K562 (cell line): ENCODE data around the gene CFL1. TPM values are rescaled to one million over a fixed set of nuclear protein-coding genes. Genes with fewer than 3 reads are reported as not detected.
A peak's percentile ranks its signal among the peaks of the same experiment; 100 is the strongest.

ENCODE experiments used
- ATF7 ChIP-seq: fragments of 450-650 bp; IDR thresholded peaks from 2 replicates; pipeline ENCODE4 v1.7.1; 2014; ENCODE audit warnings: mild to moderate bottlenecking, moderate library complexity
- C11orf30 ChIP-seq: fragments of 450-650 bp; IDR thresholded peaks from 2 replicates; pipeline ENCODE4 v1.6.1; 2016; ENCODE audit warnings: low read depth, mild to moderate bottlenecking
- CC2D1A ChIP-seq: fragments of 450-650 bp; IDR thresholded peaks from 2 replicates; pipeline ENCODE4 v1.6.1; 2017; ENCODE audit warnings: mild to moderate bottlenecking
- CREM ChIP-seq: IDR thresholded peaks from 2 replicates; pipeline ENCODE4 v1.6.1; 2014; ENCODE audit warnings: antibody characterized with exemption, low read depth
- ESRRA ChIP-seq: fragments of 450-650 bp; IDR thresholded peaks from 2 replicates; pipeline ENCODE4 v1.6.1; 2014; ENCODE audit warnings: low read depth, mild to moderate bottlenecking, moderate library complexity, borderline replicate concordance
- MAZ ChIP-seq, 2 experiments: fragments of 450-650 bp in 1 of 2; sonication (generic) in 1 of 2; formaldehyde crosslinking; IDR thresholded peaks in 1 of 2; conservative IDR thresholded peaks in 1 of 2; 2 replicates each; pipeline versions ENCODE4 v1.4.0 to v1.5.0; 2020; ENCODE audit warnings: mild to moderate bottlenecking in 1 of 2, missing genetic modification reagents in 1 of 2
- NFE2 ChIP-seq: IDR thresholded peaks from 2 replicates; pipeline ENCODE4 v1.6.1; 2014; ENCODE audit warnings: antibody characterized with exemption, low read depth
- TEAD1 ChIP-seq, 2 experiments: fragments of 450-650 bp in 1 of 2; sonication (generic) in 1 of 2; formaldehyde crosslinking; IDR thresholded peaks; 2 replicates each; pipeline versions ENCODE4 v1.4.0 to v1.8.0; 2020 to 2022; ENCODE audit warnings: mild to moderate bottlenecking in 2 of 2, missing genetic modification reagents in 1 of 2
- polyA plus RNA-seq, 8 experiments: library from polyadenylated mRNA; depleted of rRNA in 4 of 8; stranded (reverse) in 5 of 8; unstranded in 3 of 8; fragments of >200 nt; fragmentation: Nextera tagmentation in 2 of 8; fragmentation: Illumina TruSeq in 1 of 8; extraction: Ambion mirVana in 2 of 8; extraction: Trizol in 1 of 8; gene quantifications; 2 replicates each; pipeline versions ENCODE4 v1.2.1 to v1.2.3, GENCODE V29; 2011 to 2014; ENCODE audit warnings: inconsistent platforms in 1 of 8, missing spikeins in 1 of 8
- total RNA-seq, 7 experiments: library from RNA; depleted of rRNA in 6 of 7; stranded (reverse); fragments of >200 nt in 6 of 7; fragmentation: Illumina TruSeq in 2 of 7; extraction: Trizol in 2 of 7; gene quantifications; 2 replicates each; pipeline versions ENCODE4 v1.2.1 to v1.2.3, GENCODE V29; 2011 to 2021; ENCODE audit warnings: low replicate concordance in 1 of 7
- TF ChIP-seq, protein P1 (sequence below), 2 experiments: fragments of 450-650 bp in 1 of 2; sonication (generic) in 1 of 2; formaldehyde crosslinking in 1 of 2; IDR thresholded peaks; 2 replicates each; pipeline versions ENCODE4 v1.7.1 to v1.9.0; 2016 to 2022; ENCODE audit warnings: inconsistent platforms in 1 of 2, mild to moderate bottlenecking in 1 of 2, missing genetic modification reagents in 1 of 2
- TF ChIP-seq, protein P2 (sequence below): fragments of 450-650 bp; formaldehyde crosslinking; IDR thresholded peaks from 2 replicates; pipeline ENCODE4 v1.4.0; 2022; ENCODE audit warnings: mild to moderate bottlenecking, moderate library complexity
- TF ChIP-seq, protein P3 (sequence below), 2 experiments: fragments of 450-650 bp; IDR thresholded peaks; 2 replicates each; pipeline ENCODE4 v1.6.1; 2016
- TF ChIP-seq, protein P4 (sequence below): fragments of 200-800 bp; sonication (Bioruptor generic); IDR thresholded peaks from 2 replicates; pipeline ENCODE4 v1.6.1; 2017; ENCODE audit warnings: missing genetic modification characterization, missing compliant biosample characterization

CFL1 gene
- total and polyA plus RNA-seq, 9 of the 15 experiments (the other 6 are each of a cell fraction or from before 2014, with no cell fraction given): 105 to 1,101 (median 859) TPM

DNA sequence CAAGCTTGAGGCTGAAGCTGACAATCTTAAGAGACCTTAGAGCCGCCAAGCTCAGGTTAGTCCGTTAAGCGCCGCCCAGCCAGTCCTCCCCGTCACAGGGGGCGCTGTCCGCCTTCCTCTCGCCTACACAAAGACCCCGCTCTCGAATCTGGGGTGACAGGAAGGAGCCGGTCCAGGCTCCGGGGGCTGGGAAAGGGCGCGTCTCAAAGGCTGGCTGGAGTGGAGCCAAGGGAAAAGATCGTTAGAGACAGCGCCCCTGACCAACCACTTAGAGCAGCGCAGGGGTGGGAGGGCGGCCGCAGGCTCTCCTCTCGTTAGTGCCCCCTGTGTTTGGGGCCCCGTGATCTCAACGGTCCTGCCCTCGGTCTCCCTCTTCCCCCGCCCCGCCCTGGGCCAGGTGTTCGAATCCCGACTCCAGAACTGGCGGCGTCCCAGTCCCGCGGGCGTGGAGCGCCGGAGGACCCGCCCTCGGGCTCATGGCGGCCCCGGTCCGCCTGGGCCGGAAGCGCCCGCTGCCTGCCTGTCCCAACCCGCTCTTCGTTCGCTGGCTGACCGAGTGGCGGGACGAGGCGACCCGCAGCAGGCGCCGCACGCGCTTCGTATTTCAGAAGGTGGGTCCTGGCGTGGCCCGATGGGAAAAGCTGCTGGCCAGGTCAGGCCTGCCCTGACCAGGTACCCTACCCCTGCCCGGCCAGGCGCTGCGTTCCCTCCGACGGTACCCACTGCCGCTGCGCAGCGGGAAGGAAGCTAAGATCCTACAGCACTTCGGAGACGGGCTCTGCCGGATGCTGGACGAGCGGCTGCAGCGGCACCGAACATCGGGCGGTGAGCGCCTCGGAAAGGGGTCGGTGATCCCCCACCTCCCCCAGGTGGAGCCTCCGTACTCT lies 2.5 kb upstream of the CFL1 start, which contains the start of gene MUS81 (continued):
- TF ChIP-seq, protein P1, sequence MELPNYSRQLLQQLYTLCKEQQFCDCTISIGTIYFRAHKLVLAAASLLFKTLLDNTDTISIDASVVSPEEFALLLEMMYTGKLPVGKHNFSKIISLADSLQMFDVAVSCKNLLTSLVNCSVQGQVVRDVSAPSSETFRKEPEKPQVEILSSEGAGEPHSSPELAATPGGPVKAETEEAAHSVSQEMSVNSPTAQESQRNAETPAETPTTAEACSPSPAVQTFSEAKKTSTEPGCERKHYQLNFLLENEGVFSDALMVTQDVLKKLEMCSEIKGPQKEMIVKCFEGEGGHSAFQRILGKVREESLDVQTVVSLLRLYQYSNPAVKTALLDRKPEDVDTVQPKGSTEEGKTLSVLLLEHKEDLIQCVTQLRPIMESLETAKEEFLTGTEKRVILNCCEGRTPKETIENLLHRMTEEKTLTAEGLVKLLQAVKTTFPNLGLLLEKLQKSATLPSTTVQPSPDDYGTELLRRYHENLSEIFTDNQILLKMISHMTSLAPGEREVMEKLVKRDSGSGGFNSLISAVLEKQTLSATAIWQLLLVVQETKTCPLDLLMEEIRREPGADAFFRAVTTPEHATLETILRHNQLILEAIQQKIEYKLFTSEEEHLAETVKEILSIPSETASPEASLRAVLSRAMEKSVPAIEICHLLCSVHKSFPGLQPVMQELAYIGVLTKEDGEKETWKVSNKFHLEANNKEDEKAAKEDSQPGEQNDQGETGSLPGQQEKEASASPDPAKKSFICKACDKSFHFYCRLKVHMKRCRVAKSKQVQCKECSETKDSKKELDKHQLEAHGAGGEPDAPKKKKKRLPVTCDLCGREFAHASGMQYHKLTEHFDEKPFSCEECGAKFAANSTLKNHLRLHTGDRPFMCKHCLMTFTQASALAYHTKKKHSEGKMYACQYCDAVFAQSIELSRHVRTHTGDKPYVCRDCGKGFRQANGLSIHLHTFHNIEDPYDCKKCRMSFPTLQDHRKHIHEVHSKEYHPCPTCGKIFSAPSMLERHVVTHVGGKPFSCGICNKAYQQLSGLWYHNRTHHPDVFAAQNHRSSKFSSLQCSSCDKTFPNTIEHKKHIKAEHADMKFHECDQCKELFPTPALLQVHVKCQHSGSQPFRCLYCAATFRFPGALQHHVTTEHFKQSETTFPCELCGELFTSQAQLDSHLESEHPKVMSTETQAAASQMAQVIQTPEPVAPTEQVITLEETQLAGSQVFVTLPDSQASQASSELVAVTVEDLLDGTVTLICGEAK (IDR thresholded peaks at IDR 0.05): peak; percentile 78
- TF ChIP-seq, protein P1 (CRISPR knock-in tag; IDR thresholded peaks at IDR 0.05): no peak
- TF ChIP-seq, protein P2, sequence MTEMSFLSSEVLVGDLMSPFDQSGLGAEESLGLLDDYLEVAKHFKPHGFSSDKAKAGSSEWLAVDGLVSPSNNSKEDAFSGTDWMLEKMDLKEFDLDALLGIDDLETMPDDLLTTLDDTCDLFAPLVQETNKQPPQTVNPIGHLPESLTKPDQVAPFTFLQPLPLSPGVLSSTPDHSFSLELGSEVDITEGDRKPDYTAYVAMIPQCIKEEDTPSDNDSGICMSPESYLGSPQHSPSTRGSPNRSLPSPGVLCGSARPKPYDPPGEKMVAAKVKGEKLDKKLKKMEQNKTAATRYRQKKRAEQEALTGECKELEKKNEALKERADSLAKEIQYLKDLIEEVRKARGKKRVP: peak; percentile 46; the same call in 1 of the 2 replicates
- TF ChIP-seq, protein P3, sequence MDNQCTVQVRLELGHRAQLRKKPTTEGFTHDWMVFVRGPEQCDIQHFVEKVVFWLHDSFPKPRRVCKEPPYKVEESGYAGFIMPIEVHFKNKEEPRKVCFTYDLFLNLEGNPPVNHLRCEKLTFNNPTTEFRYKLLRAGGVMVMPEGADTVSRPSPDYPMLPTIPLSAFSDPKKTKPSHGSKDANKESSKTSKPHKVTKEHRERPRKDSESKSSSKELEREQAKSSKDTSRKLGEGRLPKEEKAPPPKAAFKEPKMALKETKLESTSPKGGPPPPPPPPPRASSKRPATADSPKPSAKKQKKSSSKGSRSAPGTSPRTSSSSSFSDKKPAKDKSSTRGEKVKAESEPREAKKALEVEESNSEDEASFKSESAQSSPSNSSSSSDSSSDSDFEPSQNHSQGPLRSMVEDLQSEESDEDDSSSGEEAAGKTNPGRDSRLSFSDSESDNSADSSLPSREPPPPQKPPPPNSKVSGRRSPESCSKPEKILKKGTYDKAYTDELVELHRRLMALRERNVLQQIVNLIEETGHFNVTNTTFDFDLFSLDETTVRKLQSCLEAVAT (IDR thresholded peaks at IDR 0.05): peak in 1 of 2 experiments; percentile 15; a peak in 1 of 4 replicates
- TF ChIP-seq, protein P4, sequence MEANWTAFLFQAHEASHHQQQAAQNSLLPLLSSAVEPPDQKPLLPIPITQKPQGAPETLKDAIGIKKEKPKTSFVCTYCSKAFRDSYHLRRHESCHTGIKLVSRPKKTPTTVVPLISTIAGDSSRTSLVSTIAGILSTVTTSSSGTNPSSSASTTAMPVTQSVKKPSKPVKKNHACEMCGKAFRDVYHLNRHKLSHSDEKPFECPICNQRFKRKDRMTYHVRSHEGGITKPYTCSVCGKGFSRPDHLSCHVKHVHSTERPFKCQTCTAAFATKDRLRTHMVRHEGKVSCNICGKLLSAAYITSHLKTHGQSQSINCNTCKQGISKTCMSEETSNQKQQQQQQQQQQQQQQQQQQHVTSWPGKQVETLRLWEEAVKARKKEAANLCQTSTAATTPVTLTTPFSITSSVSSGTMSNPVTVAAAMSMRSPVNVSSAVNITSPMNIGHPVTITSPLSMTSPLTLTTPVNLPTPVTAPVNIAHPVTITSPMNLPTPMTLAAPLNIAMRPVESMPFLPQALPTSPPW (CRISPR knock-in tag): peak; percentile 90
- TF ChIP-seq ATF7 (peak; percentile 86), ESRRA (peak; percentile 81; the same call in 1 of the 2 replicates), CREM (peak; percentile 81), CC2D1A (peak; percentile 37; the same call in 1 of the 2 replicates), MAZ (CRISPR knock-in tag; conservative IDR thresholded peaks at IDR 0.05 in 1 of 2, IDR thresholded peaks at IDR 0.05 in 1 of 2) (peak; percentile 88 to 95), TEAD1 (CRISPR knock-in tag; IDR thresholded peaks at IDR 0.05) (0 out of 4 replicates have a peak, but pooled peaks of 1 of the 2 experiments have one; percentile 34), NFE2 (0 out of 2 replicates have a peak, but pooled peaks have one; percentile 5), C11orf30 (peak; percentile 88)
